ENCODE measurements around the gene SLC6A9. TPM values are rescaled to one million over a fixed set of nuclear protein-coding genes. Genes with fewer than 3 reads are reported as not detected.

SLC6A9 gene
- total RNA-seq, 1 donor from 2014 or later: 4.7 TPM

DNA sequence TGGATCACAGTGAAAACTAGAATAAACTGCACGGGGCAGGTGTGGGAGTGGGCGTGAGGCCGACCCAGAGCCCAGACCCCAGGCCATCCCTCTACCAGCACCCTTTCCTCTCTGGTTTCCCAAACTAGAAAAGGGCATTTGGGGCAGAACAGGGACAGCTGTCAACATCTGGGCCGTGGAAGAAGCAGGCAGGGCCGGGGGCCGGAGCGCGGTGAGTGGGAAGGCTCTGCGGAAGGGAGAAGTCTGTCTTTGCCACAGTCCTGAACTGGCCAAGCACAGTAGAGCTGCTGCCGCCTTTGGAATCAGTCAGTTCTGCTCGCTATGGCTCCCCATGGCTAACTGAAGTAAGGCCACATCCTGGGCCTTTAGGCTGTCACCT, 33.3 kb downstream of the SLC6A9 start:
- peaks cover 4 to 10% of the 10 kb centered on the region in 2 donors for H3K4me1 ChIP-seq
- no peak overlapping the region for H3K4me3 ChIP-seq
- no peaks in the 10 kb centered on the region for H3K36me3 ChIP-seq
- no peaks in the 10 kb centered on the region for H3K27me3 ChIP-seq
- no peak for TF ChIP-seq CTCF (IDR thresholded peaks at IDR 0.05)
- DNase-seq (ENCODE audit: low spot score in 2 of 2): no peak
- H3K27ac ChIP-seq: no peak overlapping the region
- no peaks in the 10 kb centered on the region for H3K9me3 ChIP-seq
- intact Hi-C loops (cut with DNase I): loop anchor here (10.0 kb wide), 1 partner anchor 1663 kb away; the partner anchor contains the start of gene FOXJ3

DNA sequence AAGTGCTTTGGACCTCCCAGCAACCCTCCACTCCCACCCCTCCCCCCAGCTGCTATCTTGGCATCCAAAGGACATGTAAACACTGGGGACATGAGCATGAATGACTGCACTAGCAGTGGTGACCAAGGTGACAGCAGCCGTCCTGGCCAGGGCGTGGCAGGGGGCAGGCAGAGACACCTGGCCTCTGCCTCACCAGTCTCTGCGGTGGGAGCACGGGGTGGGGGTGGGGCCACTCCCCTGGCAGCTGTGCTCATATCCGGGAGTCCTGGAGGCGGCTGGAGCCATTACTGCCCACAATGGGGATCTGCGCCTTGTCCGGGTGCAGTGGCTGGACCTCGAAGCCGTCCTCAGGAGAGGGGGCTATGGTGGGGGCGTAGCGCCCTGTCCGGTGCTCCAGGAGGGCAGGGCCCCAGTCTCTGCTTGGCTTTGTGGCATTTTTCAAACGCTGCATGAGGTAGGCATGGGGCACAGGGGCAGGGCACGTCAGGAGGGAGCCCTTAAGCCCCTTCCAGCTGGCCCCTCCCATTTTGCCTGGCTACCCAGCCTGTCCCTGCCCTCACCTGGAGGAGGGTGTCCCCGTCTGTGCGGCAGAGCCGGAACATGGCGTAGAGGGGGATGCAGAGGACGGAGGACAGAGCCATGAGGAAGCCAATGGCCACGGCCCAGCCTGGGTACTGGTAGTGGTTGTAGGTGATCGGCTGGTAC, 33.8 kb downstream of the SLC6A9 start:
- DNase-seq (ENCODE audit: low spot score in 2 of 2): no peak
- no peak overlapping the region for H3K4me3 ChIP-seq
- peaks cover 4 to 10% of the 10 kb centered on the region in 2 donors for H3K4me1 ChIP-seq
- intact Hi-C loops (cut with DNase I): loop anchor here (10.0 kb wide), 1 partner anchor 1663 kb away; the partner anchor contains the start of gene FOXJ3
- TF ChIP-seq CTCF (IDR thresholded peaks at IDR 0.05): no peak
- H3K36me3 ChIP-seq: no peaks in the 10 kb centered on the region
- no peaks in the 10 kb centered on the region for H3K27me3 ChIP-seq
- H3K9me3 ChIP-seq: no peaks in the 10 kb centered on the region
- H3K27ac ChIP-seq: no peak overlapping the region

DNA sequence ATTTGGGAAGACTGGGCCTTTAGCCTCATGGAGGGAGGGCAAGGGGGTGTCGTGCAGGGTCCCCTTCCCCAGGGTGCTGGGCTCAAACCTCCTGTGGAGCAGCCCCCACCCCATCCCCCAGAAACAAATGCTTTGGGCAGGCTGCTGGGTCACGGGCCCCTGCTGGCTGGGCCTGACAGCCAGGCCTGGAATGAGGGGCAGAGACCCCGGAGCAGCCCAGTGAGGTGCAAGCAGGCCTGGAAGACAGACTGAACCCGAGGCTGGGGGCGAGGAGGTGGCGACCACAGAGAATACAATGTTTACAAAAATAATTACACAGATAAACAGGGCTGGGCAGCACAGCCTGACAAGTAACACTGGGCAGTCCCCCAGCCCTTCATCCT, 34.5 kb downstream of the SLC6A9 start:
- Histone ChIP-seq H3K9me3 (no peaks in the 10 kb centered on the region), H3K27me3 (no peaks in the 10 kb centered on the region), H3K4me1 (peaks cover 4 to 13% of the 10 kb centered on the region in 2 donors), H3K4me3 (no peak overlapping the region), H3K36me3 (no peaks in the 10 kb centered on the region), H3K27ac (peak overlapping the region; percentile 36 to 37)
- DNase-seq (ENCODE audit: low spot score in 2 of 2): no peak
- TF ChIP-seq CTCF (IDR thresholded peaks at IDR 0.05): no peak
- intact Hi-C loops (cut with DNase I): loop anchor here (10.0 kb wide), 1 partner anchor 1662 kb away; the partner anchor contains the start of gene FOXJ3

GRCh38 chr1:43995984-43996732, 35.1 kb downstream of the SLC6A9 start:
- no peak for TF ChIP-seq CTCF (IDR thresholded peaks at IDR 0.05)
- H3K27ac ChIP-seq: peak overlapping the region; percentile 36 to 37
- no peaks in the 10 kb centered on the region for H3K27me3 ChIP-seq
- peaks cover 4 to 14% of the 10 kb centered on the region in 2 donors for H3K4me1 ChIP-seq
- no peak for DNase-seq (ENCODE audit: low spot score in 2 of 2)
- intact Hi-C loops (cut with DNase I): loop anchor here (10.0 kb wide), 1 partner anchor 1661 kb away; the partner anchor contains the start of gene FOXJ3
- H3K4me3 ChIP-seq: no peak overlapping the region
- no peaks in the 10 kb centered on the region for H3K9me3 ChIP-seq
- H3K36me3 ChIP-seq: no peaks in the 10 kb centered on the region

DNA sequence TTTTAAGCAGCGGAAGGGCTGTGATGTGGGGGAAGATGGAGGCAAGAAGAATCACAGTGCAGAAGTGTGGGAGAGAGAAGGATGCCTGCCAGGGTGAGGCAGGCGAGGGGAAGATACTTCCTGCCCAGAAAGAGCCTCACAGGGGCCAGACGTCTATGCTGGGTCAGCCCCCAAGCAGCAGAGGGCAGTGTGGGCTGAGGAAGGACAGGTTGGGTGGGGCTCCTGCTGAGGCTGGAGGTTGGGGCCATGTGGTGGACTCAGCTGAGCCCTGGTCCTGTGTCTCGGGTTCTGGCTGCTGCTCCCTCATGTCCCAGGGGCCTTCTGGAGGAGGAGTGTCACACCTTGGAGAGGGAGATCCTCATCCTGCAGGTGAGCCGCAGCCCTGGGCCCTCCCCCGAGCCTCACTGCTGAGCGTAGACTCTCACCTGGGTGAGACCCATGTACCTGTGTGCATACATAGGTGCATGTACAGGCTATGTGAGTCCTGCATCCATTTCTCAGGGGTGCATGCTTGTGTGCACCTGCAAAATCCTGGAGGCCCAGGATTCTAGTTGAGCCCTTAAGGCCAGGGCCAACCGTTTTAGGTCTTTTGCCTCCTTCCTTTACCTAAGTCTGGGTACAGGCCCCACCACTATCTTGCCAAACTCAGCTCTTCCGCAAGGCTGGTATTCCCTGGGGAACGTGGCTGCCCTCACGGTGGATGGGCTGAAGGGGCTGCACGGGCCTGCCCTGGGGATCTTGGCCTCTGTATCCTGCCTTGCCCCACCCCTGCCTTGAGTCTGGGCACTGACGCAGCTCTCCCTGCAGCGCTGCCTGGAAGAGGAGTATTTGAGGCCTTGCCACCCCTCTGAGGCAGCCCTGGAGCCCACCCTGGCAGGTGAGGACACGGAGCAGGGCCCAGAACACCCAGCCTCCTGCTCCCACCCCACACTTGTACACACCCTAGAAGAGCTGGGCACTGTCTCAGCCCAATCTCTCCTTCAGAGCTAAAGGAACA, 36.2 kb downstream of the SLC6A9 start:
- Histone ChIP-seq H3K27me3 (no peaks in the 10 kb centered on the region), H3K4me3 (no peak overlapping the region), H3K4me1 (peaks cover 10 to 22% of the 10 kb centered on the region in 2 donors), H3K9me3 (no peaks in the 10 kb centered on the region), H3K36me3 (no peaks in the 10 kb centered on the region), H3K27ac (no peak overlapping the region)
- no peak for DNase-seq (ENCODE audit: low spot score in 2 of 2)
- no peak for TF ChIP-seq CTCF (IDR thresholded peaks at IDR 0.05)
- intact Hi-C loops (cut with DNase I): loop anchor here (5.0 to 10.0 kb wide), 2 partner anchors 48 to 1660 kb away; partner anchors contain the start of genes FOXJ3 and IPO13
